Smooth muscle cell (in vitro differentiated cells): ENCODE results near the gene SYDE2. TPM values are rescaled to one million over a fixed set of nuclear protein-coding genes. Genes with fewer than 3 reads are reported as not detected.
A peak's percentile ranks its signal among the peaks of the same experiment; 100 is the strongest.
"Not testable (repeated sequence)": the region's sequence is repeated elsewhere in the genome, so short reads cannot be mapped to it uniquely, and the experiment has no call there.

ENCODE experiments used
- DNase-seq: peaks from one replicate; lab custom pipeline; 2025; ENCODE audit not compliant: unreplicated experiment; lab: John Stamatoyannopoulos, UW
- H2AFZ ChIP-seq: fragments of 200-600 bp; sonication (generic); 2 replicates; pipeline ENCODE4 v1.6.0; 2016; ENCODE audit warnings: antibody characterized with exemption, low read depth, mild to moderate bottlenecking
- H3F3A ChIP-seq: fragments of 200-600 bp; sonication (generic); 2 replicates; pipeline ENCODE4 v1.6.0; 2017; ENCODE audit warnings: antibody characterized with exemption, low read depth
- H3K27ac ChIP-seq: fragments of 200-600 bp; sonication (generic); 2 replicates; pipeline ENCODE4 v1.5.1; 2016; ENCODE audit warnings: low read depth, mild to moderate bottlenecking
- H3K27me3 ChIP-seq: fragments of 200-600 bp; sonication (generic); 2 replicates; pipeline ENCODE4 v1.6.1; 2016; ENCODE audit warnings: low read depth, mild to moderate bottlenecking
- H3K36me3 ChIP-seq: fragments of 200-600 bp; sonication (generic); 2 replicates; pipeline ENCODE4 v1.5.1; 2016; ENCODE audit warnings: low read depth
- H3K4me1 ChIP-seq: fragments of 200-600 bp; sonication (generic); 2 replicates; pipeline ENCODE4 v1.5.1; 2016; ENCODE audit warnings: low read depth
- H3K4me2 ChIP-seq: fragments of 200-600 bp; sonication (generic); 2 replicates; pipeline ENCODE4 v1.6.0; 2016; ENCODE audit warnings: mild to moderate bottlenecking
- H3K4me3 ChIP-seq: fragments of 200-600 bp; sonication (generic); 2 replicates; pipeline ENCODE4 v1.5.1; 2016; ENCODE audit warnings: mild to moderate bottlenecking
- H3K79me2 ChIP-seq: fragments of 200-600 bp; sonication (generic); 2 replicates; pipeline ENCODE4 v1.6.0; 2016; ENCODE audit warnings: low read depth, mild to moderate bottlenecking
- H3K9ac ChIP-seq: fragments of 200-600 bp; sonication (generic); 2 replicates; pipeline ENCODE4 v1.6.0; 2016; ENCODE audit warnings: low read depth
- H3K9me3 ChIP-seq: fragments of 200-600 bp; sonication (generic); replicated peaks from 2 replicates; pipeline ENCODE4 v1.5.1; 2016; ENCODE audit warnings: low read depth
- H4K20me1 ChIP-seq: fragments of 200-600 bp; sonication (generic); 2 replicates; pipeline ENCODE4 v1.6.0; 2016; ENCODE audit warnings: low read depth
- WGBS: methylation state at CpG from one replicate; pipeline ENCODE4 v1.1.7; 2016; ENCODE audit warnings: low lambda C conversion rate; 5-methylcytosine and 5-hydroxymethylcytosine counted together
- polyA plus RNA-seq: library from polyadenylated mRNA; unstranded; fragments of >200 nt; fragmentation: Nextera tagmentation; extraction: Ambion mirVana; gene quantifications from 2 replicates; pipeline ENCODE4 v1.2.1, GENCODE V29; 2016
- total RNA-seq: library from RNA; depleted of rRNA; stranded (reverse); fragments of >200 nt; gene quantifications from 2 replicates; pipeline ENCODE4 v1.2.3, GENCODE V29; 2014
- TF ChIP-seq, protein P1 (sequence below): fragments of 200-600 bp; sonication (generic); IDR thresholded peaks from 2 replicates; pipeline ENCODE4 v1.5.1; 2017; ENCODE audit warnings: borderline replicate concordance, mild to moderate bottlenecking, antibody characterized with exemption; ENCODE audit not compliant: insufficient read depth, poor library complexity, severe bottlenecking

The SYDE2 gene, protein sequence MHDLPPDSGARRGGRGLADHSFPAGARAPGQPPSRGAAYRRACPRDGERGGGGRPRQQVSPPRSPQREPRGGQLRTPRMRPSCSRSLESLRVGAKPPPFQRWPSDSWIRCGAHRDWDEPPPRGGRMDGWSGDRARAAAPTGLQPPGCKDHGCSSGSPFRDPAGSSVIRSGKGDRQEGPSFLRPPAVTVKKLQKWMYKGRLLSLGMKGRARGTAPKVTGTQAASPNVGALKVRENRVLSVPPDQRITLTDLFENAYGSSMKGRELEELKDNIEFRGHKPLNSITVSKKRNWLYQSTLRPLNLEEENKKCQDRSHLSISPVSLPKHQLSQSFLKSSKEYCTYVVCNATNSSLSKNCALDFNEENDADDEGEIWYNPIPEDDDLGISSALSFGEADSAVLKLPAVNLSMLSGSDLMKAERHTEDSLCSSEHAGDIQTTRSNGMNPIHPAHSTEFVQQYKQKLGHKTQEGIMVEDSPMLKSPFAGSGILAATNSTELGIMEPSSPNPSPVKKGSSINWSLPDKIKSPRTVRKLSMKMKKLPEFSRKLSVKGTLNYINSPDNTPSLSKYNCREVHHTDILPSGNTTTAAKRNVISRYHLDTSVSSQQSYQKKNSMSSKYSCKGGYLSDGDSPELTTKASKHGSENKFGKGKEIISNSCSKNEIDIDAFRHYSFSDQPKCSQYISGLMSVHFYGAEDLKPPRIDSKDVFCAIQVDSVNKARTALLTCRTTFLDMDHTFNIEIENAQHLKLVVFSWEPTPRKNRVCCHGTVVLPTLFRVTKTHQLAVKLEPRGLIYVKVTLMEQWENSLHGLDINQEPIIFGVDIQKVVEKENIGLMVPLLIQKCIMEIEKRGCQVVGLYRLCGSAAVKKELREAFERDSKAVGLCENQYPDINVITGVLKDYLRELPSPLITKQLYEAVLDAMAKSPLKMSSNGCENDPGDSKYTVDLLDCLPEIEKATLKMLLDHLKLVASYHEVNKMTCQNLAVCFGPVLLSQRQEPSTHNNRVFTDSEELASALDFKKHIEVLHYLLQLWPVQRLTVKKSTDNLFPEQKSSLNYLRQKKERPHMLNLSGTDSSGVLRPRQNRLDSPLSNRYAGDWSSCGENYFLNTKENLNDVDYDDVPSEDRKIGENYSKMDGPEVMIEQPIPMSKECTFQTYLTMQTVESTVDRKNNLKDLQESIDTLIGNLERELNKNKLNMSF
- total RNA-seq (9.1 and 9.8 TPM in 2 replicates), polyA plus RNA-seq (4.6 and 4.9 TPM in 2 replicates)

- TF ChIP-seq, protein P1, sequence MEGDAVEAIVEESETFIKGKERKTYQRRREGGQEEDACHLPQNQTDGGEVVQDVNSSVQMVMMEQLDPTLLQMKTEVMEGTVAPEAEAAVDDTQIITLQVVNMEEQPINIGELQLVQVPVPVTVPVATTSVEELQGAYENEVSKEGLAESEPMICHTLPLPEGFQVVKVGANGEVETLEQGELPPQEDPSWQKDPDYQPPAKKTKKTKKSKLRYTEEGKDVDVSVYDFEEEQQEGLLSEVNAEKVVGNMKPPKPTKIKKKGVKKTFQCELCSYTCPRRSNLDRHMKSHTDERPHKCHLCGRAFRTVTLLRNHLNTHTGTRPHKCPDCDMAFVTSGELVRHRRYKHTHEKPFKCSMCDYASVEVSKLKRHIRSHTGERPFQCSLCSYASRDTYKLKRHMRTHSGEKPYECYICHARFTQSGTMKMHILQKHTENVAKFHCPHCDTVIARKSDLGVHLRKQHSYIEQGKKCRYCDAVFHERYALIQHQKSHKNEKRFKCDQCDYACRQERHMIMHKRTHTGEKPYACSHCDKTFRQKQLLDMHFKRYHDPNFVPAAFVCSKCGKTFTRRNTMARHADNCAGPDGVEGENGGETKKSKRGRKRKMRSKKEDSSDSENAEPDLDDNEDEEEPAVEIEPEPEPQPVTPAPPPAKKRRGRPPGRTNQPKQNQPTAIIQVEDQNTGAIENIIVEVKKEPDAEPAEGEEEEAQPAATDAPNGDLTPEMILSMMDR = no peak
- H3K36me3 ChIP-seq = no peaks in the 10 kb centered on the region
- peaks cover 56% of the 10 kb centered on the region for H3K79me2 ChIP-seq
- H3K27ac ChIP-seq = peak within 1 kb of the TSS; percentile 87
- H3K4me3 ChIP-seq = peak within 1 kb of the TSS; percentile 92
- H3K9me3 ChIP-seq = no peaks in the 10 kb centered on the region
- no peaks in the 10 kb centered on the region for H3K27me3 ChIP-seq
- H3K4me1 ChIP-seq = peaks cover 42% of the 10 kb centered on the region
- DNase-seq = peak; percentile 44
- peak within 1 kb of the TSS; percentile 94 for H2AFZ ChIP-seq
- H4K20me1 ChIP-seq = peaks cover 20% of the 10 kb centered on the region
- peak within 1 kb of the TSS; percentile 94 for H3K9ac ChIP-seq
- peaks cover 3% of the 10 kb centered on the region for H3F3A ChIP-seq
- WGBS = under 1% methylated on average over 80 of the region's 99 CpGs
- peak within 1 kb of the TSS; percentile 93 for H3K4me2 ChIP-seq
These were observed at the start of gene SYDE2 for GRCh38 chr1:85200463-85201339. SYDE2 (minus strand) TSS chr1:85201016; CDS start chr1:85200996, 20 bp downstream.

DNA sequence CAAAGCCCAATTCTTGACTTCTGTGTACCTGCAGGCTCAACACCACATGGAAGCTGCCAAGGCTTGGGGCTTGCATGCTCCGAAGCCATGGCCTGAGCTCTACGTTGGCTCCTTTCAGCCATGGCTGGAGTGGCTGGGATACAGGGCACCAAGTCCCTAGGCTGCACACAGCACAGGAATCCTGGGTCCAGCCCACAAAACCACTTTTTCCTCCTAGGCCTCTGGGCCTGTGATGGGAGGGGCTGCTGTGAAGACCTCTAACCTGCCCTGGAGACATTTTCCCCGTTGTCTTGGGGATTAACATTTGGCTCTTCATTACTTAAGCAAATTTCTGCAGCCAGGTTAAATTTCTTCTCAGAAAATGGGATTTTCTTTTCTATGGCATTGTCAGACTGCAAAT lies 48.2 kb upstream of the SYDE2 start:
- 76% methylated on average over 3 of the region's 3 CpGs for WGBS

DNA sequence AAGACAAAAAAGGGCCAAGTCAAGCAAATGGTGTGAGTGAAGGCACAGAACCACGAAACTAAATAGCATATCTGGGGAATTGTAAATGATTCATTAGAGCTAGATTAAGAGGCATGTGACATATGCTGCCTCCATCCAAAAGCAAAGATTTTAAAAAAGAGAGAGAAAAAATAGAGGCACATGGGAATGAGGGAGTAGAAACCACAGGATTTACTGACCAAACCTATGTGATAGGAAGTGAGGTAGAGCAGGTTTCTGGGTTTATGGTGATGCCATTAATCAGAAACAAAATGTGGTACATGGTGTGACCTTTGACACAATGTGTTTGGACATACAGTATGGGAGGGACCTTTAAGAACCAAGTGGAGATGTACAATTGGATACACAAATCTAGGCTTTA lies 45.1 kb upstream of the SYDE2 start:
- TF ChIP-seq, protein P1 = no peak
- H3K27ac ChIP-seq = peak overlapping the region; percentile 90
- H3K79me2 ChIP-seq = no peaks in the 10 kb centered on the region
- DNase-seq = no peak
- H2AFZ ChIP-seq = peak overlapping the region; percentile 5
- H3F3A ChIP-seq = peaks cover 24% of the 10 kb centered on the region
- no peaks in the 10 kb centered on the region for H3K9me3 ChIP-seq
- H3K36me3 ChIP-seq = no peaks in the 10 kb centered on the region
- H3K9ac ChIP-seq = peak overlapping the region; percentile 14
- no peaks in the 10 kb centered on the region for H3K27me3 ChIP-seq
- WGBS = 23% methylated on average over 1 of the region's 1 CpG
- peak overlapping the region; percentile 73 for H3K4me2 ChIP-seq
- H3K4me3 ChIP-seq = no peak overlapping the region
- H3K4me1 ChIP-seq = peaks cover 30% of the 10 kb centered on the region
- H4K20me1 ChIP-seq = no peaks in the 10 kb centered on the region

More for the DNA sequence above, 48.2 kb upstream of the SYDE2 start:
- Histone ChIP-seq H3K4me1 (peaks cover 16% of the 10 kb centered on the region), H4K20me1 (peaks cover 16% of the 10 kb centered on the region), H3K79me2 (peaks cover 16% of the 10 kb centered on the region), H3F3A (peaks cover 23% of the 10 kb centered on the region)
- H2AFZ ChIP-seq, H3K9me3 ChIP-seq, H3K4me2 ChIP-seq, H3K27me3 ChIP-seq, H3K9ac ChIP-seq, H3K36me3 ChIP-seq, H3K4me3 ChIP-seq, DNase-seq, H3K27ac ChIP-seq: not testable (repeated sequence)
